ENCODE data around the gene NYNRIN. TPM values are rescaled to one million over a fixed set of nuclear protein-coding genes. Genes with fewer than 3 reads are reported as not detected.

The NYNRIN gene
- total and polyA plus RNA-seq, 2 donors (not counting 3 experiments of a cell fraction or from before 2014, with no cell fraction given), result 37.2 to 42.8 TPM

DNA sequence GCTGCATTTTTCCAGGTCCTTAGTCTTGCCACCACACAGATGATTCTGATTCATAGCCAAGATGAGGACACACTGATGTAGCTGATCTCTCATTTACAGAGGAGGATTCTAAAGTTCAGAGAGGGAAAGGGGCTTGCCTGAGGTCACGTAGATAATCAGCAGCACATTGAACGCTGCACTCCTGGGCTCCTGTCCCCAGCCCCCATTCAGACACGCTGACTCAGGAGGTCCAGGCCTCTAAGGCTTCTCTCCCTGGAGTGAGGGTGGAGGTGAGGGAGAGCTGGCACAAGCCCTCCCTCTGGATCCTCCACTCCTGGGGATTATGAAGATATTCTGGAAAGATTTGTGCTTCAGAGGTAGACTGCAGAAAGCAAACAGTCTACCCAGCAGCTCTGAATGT lies 20.5 kb upstream of the NYNRIN start:
- Histone ChIP-seq H3K36me3 (ENCODE audit: control insufficient read depth in 2 of 2, extremely low read depth in 1 of 2, insufficient read depth in 2 of 2, low read length in 2 of 2) (peaks cover 6 to 45% of the 10 kb centered on the region in 2 experiments), H3K4me2 (ENCODE audit: insufficient read depth, low read length) (no peak overlapping the region), H3K9ac (replicated peaks; ENCODE audit: extremely low read depth, insufficient read depth, low read length) (no peak overlapping the region), H4K20me1 (replicated peaks; ENCODE audit: control insufficient read depth, extremely low read depth, insufficient read depth, low read length) (no peaks in the 10 kb centered on the region), H3K4me1 (ENCODE audit: control insufficient read depth, extremely low read depth, insufficient read depth, low read length) (no peaks in the 10 kb centered on the region), H3K9me1 (replicated peaks; ENCODE audit: control insufficient read depth, extremely low read depth, insufficient read depth, low read length) (no peaks in the 10 kb centered on the region), H3K79me2 (ENCODE audit: control insufficient read depth, insufficient read depth, low read length) (no peaks in the 10 kb centered on the region), H3K27ac (ENCODE audit: insufficient read depth, low read depth, low read length) (no peak overlapping the region), H3K4me3 (replicated peaks in 1 of 3; ENCODE audit: insufficient read depth in 1 of 3, low read depth in 1 of 3, low read length in 3 of 3) (no peak overlapping the region), H2AFZ (ENCODE audit: low read depth, low read length) (no peak overlapping the region), H3K27me3 (ENCODE audit: control insufficient read depth in 2 of 2, insufficient read depth in 2 of 2, low read length in 2 of 2) (no peaks in the 10 kb centered on the region), H3K9me3 (replicated peaks; ENCODE audit: control insufficient read depth, insufficient read depth, low read length) (no peaks in the 10 kb centered on the region)
- DNase-seq (ENCODE audit: low read depth, low spot score) (no peak), FAIRE-seq (no peak)
- no peak for TF ChIP-seq CTCF (IDR thresholded peaks at IDR 0.05; ENCODE audit: extremely low read depth in 1 of 2, insufficient read depth in 1 of 2, low read depth in 1 of 2, low read length in 2 of 2)
- dilution Hi-C loops (cut with MboI; ENCODE audit: extremely low pct_ligation_motif_present, low sequenced_read_pairs), result no loop called here
- BruUV-seq (replicated peaks), result no TSS peak
- ChIA-PET CTCF (interaction anchor here (1.2 to 1.4 kb wide), 3 partner anchors 13 to 41 kb away, joined by 3 to 8 read pairs (median 3); no protein-coding TSS in a partner anchor), POLR2A (interaction anchor here (1.2 kb wide), 1 partner anchor 10 kb away, joined by 3 read pairs; no protein-coding TSS in a partner anchor)
- intact Hi-C loops (cut with micrococcal nuclease), result no loop called here

DNA sequence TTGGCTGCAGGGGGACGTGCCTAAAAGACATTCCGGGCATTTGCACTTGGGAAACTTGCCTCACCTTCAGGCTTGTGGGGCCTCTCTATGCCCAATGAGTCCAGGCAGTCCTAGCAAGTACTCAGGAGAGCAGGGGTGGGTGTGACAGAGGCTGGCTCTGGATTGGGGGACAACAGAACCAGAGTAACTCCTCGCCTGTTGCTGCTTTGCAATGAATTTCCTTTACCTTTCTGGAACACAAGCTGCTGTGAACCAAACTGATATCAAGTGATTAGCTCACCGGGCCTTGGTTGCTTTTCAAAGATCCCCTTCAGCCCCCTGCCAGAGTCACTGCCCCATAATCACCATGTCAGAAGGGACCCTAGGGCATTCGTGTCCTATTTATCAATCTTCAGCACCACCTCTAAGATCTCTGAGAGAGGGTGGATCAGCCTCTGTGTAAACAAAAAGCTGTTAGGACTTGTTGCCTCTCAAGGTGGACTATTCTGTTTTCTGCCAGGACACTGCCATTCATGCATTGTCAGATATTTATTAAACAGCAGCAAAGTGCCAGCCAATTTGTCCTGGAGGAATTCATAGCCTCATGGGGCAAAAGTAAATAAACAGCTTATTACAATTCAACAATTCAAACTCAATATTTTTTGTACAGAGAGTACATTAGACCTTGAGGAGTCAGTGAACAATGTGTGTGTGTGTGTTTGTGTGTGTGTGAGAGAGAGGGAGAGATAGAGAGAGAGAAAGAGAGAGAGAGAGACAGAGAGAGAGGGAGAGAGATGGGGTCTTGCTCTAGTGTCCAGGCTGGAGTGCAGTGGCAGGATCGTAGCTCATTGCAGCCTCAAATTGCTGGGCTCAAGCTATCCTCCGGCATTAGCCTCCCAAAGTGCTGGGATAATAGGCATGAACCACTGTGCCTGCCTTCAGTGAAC lies 19.6 kb upstream of the NYNRIN start:
- no peaks in the 10 kb centered on the region for H3K79me2 ChIP-seq (ENCODE audit: control insufficient read depth, insufficient read depth, low read length)
- H4K20me1 ChIP-seq (replicated peaks; ENCODE audit: control insufficient read depth, extremely low read depth, insufficient read depth, low read length), result no peaks in the 10 kb centered on the region
- peaks cover 6 to 36% of the 10 kb centered on the region in 2 experiments for H3K36me3 ChIP-seq (ENCODE audit: control insufficient read depth in 2 of 2, extremely low read depth in 1 of 2, insufficient read depth in 2 of 2, low read length in 2 of 2)
- H3K4me2 ChIP-seq (ENCODE audit: insufficient read depth, low read length), result no peak overlapping the region
- H3K27ac ChIP-seq (ENCODE audit: insufficient read depth, low read depth, low read length), result no peak overlapping the region
- no peak overlapping the region for H2AFZ ChIP-seq (ENCODE audit: low read depth, low read length)
- FAIRE-seq (no peak), DNase-seq (ENCODE audit: low read depth, low spot score) (no peak)
- ChIA-PET POLR2A (interaction anchor here (1.2 kb wide), 1 partner anchor 9 kb away, joined by 3 read pairs; no protein-coding TSS in a partner anchor), CTCF (interaction anchor here (1.2 to 2.7 kb wide), 4 partner anchors 13 to 53 kb away, joined by 3 to 8 read pairs (median 5); no protein-coding TSS in a partner anchor)
- no peaks in the 10 kb centered on the region for H3K4me1 ChIP-seq (ENCODE audit: control insufficient read depth, extremely low read depth, insufficient read depth, low read length)
- H3K9ac ChIP-seq (replicated peaks; ENCODE audit: extremely low read depth, insufficient read depth, low read length), result no peak overlapping the region
- no peaks in the 10 kb centered on the region for H3K9me3 ChIP-seq (replicated peaks; ENCODE audit: control insufficient read depth, insufficient read depth, low read length)
- H3K4me3 ChIP-seq (replicated peaks in 1 of 3; ENCODE audit: insufficient read depth in 1 of 3, low read depth in 1 of 3, low read length in 3 of 3), result no peak overlapping the region
- no TSS peak for BruUV-seq (replicated peaks)
- no peaks in the 10 kb centered on the region for H3K9me1 ChIP-seq (replicated peaks; ENCODE audit: control insufficient read depth, extremely low read depth, insufficient read depth, low read length)
- TF ChIP-seq FOS (IDR thresholded peaks at IDR 0.05; ENCODE audit: borderline replicate concordance, insufficient read depth, low read length) (no peak), CTCF (IDR thresholded peaks at IDR 0.05; ENCODE audit: extremely low read depth in 1 of 2, insufficient read depth in 1 of 2, low read depth in 1 of 2, low read length in 2 of 2) (no peak), EZH2 (IDR thresholded peaks at IDR 0.05; ENCODE audit: borderline replicate concordance, low read depth, low read length, severe bottlenecking) (no peak), JUN (IDR thresholded peaks at IDR 0.05; ENCODE audit: borderline replicate concordance, insufficient read depth, insufficient read length, low read depth) (no peak), MYC (IDR thresholded peaks at IDR 0.05; ENCODE audit: low read depth, low read length) (no peak), POLR2A (IDR thresholded peaks at IDR 0.05; ENCODE audit: low read depth, low read length) (no peak), GATA2 (IDR thresholded peaks at IDR 0.05; ENCODE audit: insufficient read depth, insufficient read length, low read depth, low read length) (no peak), POLR2AphosphoS5 (IDR thresholded peaks at IDR 0.05; ENCODE audit: insufficient read depth, low read depth, low read length) (no peak)
- TF ChIP-seq, protein P1, sequence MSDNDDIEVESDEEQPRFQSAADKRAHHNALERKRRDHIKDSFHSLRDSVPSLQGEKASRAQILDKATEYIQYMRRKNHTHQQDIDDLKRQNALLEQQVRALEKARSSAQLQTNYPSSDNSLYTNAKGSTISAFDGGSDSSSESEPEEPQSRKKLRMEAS (IDR thresholded peaks at IDR 0.05; ENCODE audit: insufficient read depth, insufficient read length), result no peak
- dilution Hi-C loops (cut with MboI; ENCODE audit: extremely low pct_ligation_motif_present, low sequenced_read_pairs), result no loop called here
- H3K27me3 ChIP-seq (ENCODE audit: control insufficient read depth in 2 of 2, insufficient read depth in 2 of 2, low read length in 2 of 2), result peaks cover 0 to 1% of the 10 kb centered on the region in 2 experiments
- intact Hi-C loops (cut with micrococcal nuclease), result no loop called here

Data from endothelial cell of umbilical vein (primary cell).